ENCODE results near the gene ZNF311.

Gene ZNF311

DNA sequence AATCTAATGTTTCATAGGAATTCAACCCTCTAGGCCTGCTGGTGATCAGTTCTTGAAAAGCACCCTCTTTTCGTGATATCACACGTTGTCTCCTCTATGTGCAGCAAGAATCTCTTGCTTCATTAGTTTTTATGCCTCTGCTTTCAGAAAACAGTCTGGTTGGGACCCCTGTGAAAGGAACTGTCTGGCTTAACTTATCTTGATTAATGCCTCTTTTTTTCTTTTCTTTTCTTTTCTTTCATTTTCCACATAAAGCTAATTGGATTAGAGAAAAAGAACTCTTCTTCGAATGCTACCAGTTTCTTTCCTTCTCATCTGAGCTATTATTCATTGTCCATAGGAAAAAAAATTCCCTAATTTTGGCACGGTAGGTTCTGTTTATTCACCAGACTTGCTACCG, 21.3 kb downstream of the ZNF311 start:
- CTCF ChIA-PET = interaction anchor here (0.7 kb wide), 1 partner anchor 356 kb away, joined by 3 read pairs; no protein-coding TSS in a partner anchor
- DNase-seq (ENCODE audit: low spot score) = no peak
- no peak overlapping the region for H3K27ac ChIP-seq
- POLR2A ChIA-PET (ENCODE audit: low non-redundant PET) = interaction anchor here (0.7 kb wide), 1 partner anchor 479 kb away, joined by 6 read pairs; no protein-coding TSS in a partner anchor
- TF ChIP-seq, protein P1, sequence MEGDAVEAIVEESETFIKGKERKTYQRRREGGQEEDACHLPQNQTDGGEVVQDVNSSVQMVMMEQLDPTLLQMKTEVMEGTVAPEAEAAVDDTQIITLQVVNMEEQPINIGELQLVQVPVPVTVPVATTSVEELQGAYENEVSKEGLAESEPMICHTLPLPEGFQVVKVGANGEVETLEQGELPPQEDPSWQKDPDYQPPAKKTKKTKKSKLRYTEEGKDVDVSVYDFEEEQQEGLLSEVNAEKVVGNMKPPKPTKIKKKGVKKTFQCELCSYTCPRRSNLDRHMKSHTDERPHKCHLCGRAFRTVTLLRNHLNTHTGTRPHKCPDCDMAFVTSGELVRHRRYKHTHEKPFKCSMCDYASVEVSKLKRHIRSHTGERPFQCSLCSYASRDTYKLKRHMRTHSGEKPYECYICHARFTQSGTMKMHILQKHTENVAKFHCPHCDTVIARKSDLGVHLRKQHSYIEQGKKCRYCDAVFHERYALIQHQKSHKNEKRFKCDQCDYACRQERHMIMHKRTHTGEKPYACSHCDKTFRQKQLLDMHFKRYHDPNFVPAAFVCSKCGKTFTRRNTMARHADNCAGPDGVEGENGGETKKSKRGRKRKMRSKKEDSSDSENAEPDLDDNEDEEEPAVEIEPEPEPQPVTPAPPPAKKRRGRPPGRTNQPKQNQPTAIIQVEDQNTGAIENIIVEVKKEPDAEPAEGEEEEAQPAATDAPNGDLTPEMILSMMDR (conservative IDR thresholded peaks at IDR 0.05; ENCODE audit: low read depth) = no peak

DNA sequence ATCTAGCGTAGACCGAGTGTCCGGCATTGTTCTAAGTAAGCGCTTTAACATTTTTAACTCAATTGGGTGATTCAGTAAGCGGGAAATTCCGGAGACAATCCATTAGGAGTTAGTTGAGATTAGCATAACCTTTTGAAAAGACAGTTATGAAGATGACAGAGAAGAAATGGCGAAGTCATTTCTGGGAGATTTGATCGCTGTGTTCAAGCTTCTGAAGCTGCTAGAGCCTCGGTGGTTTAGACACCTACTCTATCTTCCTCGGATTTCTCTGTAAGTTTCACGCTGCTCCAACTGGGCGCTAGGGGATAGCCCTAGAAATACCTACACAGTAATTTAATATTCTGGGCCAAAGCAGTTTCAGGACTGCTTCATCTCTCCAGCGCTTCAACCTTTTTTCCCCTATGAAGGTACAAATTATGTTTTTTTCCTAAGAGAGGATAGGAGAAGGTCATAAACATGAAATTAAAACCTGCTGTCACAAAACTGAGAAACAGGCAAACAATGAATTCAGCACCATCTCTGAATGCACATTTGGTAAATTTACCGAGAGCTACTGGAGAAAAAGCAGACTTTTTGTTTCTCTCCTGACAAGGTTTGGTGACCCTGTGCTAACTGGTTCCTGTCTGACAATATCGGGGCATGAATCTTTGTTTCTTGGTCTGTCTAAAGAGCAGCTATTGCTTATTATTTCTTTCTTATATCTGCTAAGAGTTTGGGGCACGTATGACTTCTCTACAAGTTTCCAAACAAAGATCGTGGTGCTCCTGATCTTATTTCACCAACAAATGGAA, 22.4 kb downstream of the ZNF311 start:
- peak; percentile 53 for DNase-seq (ENCODE audit: low spot score)
- H3K27ac ChIP-seq = peak overlapping the region; percentile 60
- CTCF ChIA-PET = no interaction called here
- POLR2A ChIA-PET (ENCODE audit: low non-redundant PET) = no interaction called here
- TF ChIP-seq, protein P1 (conservative IDR thresholded peaks at IDR 0.05; ENCODE audit: low read depth) = peak; percentile 20; the same call in 1 of the 2 replicates

DNA sequence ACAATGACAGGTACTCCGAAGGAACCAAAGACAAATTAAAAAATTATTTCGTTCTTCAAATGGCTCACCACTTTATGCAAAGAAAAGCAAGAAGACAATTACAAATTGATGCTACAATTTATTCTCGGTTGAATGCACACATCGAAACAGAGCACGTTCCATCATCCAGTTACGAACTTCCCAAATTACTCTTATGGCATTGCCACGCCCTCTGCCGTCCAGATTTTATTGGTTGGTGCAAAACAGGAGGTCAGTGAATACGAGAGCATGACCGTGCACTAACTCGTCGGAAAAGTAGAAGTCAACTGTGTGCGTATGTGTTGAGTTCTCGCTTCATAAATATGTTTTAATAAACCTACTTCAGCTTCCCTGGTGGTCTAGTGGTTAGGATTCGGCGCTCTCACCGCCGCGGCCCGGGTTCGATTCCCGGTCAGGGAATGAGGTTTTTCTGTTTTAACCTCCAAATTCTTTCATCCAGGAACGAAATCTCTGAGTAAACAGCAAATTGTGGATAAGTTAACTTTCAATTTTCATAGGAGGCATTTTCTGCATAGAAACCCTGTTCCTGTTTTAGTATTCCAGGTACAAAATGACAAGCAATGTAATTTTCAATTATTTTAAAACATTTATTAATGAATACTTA, 23.2 kb downstream of the ZNF311 start:
- no peak overlapping the region for H3K27ac ChIP-seq
- TF ChIP-seq, protein P1 (conservative IDR thresholded peaks at IDR 0.05; ENCODE audit: low read depth) = no peak
- POLR2A ChIA-PET (ENCODE audit: low non-redundant PET) = interaction anchor here (0.6 kb wide), 1 partner anchor 59 kb away, joined by 3 read pairs; no protein-coding TSS in a partner anchor
- CTCF ChIA-PET = interaction anchor here (0.6 kb wide), 1 partner anchor 885 kb away, joined by 3 read pairs; no protein-coding TSS in a partner anchor
- DNase-seq (ENCODE audit: low spot score) = peak; percentile 71

DNA sequence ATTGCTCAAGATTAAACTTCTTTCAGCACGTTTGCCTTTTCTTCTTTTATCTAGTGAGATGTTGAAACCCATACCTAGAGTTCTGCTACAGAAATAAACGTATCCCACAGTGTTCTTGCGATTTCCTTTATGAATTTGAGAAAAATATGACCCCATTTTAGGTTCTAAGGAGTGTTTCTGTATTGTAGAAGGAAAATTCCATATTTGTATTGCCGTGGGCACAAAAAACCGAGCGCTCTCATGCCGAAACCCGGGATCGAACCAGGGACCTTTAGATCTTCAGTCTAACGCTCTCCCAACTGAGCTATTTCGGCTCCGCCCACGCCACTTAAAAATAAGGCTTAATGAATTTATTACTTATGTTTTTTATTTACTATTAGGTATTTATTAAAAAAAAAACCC, 23.7 kb downstream of the ZNF311 start:
- DNase-seq (ENCODE audit: low spot score) = no peak
- POLR2A ChIA-PET (ENCODE audit: low non-redundant PET) = interaction anchor here (0.6 kb wide), 1 partner anchor 59 kb away, joined by 3 read pairs; no protein-coding TSS in a partner anchor
- CTCF ChIA-PET = interaction anchor here (0.6 to 1.0 kb wide), 3 partner anchors 34 to 885 kb away, joined by 3 read pairs; no protein-coding TSS in a partner anchor
- TF ChIP-seq, protein P1 (conservative IDR thresholded peaks at IDR 0.05; ENCODE audit: low read depth) = no peak
- H3K27ac ChIP-seq = no peak overlapping the region

DNA sequence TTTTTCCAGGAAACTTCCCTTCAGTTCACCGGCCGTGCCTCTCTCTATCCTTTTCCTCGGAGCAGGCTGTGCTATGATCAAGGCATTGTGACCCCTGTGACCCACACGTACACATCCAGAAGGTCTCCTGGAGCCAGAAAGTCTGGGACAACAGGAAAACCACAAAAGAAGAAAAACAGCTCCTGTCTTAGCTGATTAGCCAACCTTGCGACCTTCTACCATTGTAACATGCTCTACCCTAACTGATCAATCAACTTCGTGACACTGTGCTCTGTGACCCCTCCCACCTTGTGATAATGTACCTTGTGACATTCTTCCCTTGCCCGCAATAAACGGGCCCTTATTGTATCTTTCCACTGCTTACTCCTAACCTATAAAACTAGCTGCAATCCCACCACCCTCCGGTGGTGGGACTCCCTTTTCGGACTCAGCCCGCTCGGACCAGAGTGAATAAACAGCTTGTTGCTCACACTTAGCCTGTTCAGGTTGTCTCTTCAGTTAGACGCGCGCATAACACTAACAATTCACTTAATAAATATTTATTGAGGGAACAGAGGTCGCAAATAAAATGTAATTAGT, 24.2 kb downstream of the ZNF311 start:
- ChIA-PET CTCF (interaction anchor here (0.7 to 1.0 kb wide), 2 partner anchors 33 to 327 kb away, joined by 3 read pairs; no protein-coding TSS in a partner anchor), POLR2A (ENCODE audit: low non-redundant PET) (no interaction called here)
- peak; percentile 32 for DNase-seq (ENCODE audit: low spot score)
- H3K27ac ChIP-seq = peak overlapping the region; percentile 27; the same call in 1 of the 2 replicates
- TF ChIP-seq, protein P1 (conservative IDR thresholded peaks at IDR 0.05; ENCODE audit: low read depth) = 0 out of 2 replicates have a peak, but pooled peaks have one; percentile 22

All from RWPE1 (cell line).